ENCODE data around the gene SUMO2. TPM values are rescaled to one million over a fixed set of nuclear protein-coding genes. Genes with fewer than 3 reads are reported as not detected.

Gene SUMO2
- total and polyA plus RNA-seq, 2 experiments from 2014 or later: 139 to 890 TPM

DNA sequence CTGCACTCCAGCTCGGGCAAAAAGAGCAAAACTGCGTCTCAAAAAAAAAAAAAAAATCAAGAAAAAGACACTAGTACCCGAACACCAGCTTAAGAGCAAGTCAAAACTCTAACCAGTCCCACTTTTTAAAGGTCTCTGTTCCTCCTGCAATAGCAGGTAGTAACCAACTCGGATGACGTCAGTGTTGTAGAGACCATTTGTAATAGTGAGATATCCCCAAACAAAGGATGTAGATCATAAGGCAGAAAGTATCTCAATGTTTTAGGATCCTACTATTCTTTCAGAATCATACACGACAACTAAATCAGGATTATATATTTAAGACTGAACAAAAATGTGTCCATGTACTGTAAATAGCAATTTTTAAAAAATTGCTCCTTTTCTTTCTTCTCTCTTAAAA is 30.8 kb downstream of the SUMO2 start:
- DNase-seq (ENCODE audit: low spot score): peak; percentile 35
- TF ChIP-seq STAT1 (IDR thresholded peaks at IDR 0.05; ENCODE audit: unreplicated experiment) (no peak), CTCF (conservative IDR thresholded peaks at IDR 0.05; ENCODE audit: low read depth in 2 of 2) (no peak), EZH2 (IDR thresholded peaks at IDR 0.05; ENCODE audit: low read depth, unreplicated experiment) (no peak), POLR2AphosphoS5 (IDR thresholded peaks at IDR 0.05; ENCODE audit: low read depth) (no peak), CREB1 (CRISPR knock-in tag; IDR thresholded peaks at IDR 0.05; ENCODE audit: low read depth) (no peak), JUNB (IDR thresholded peaks at IDR 0.05; ENCODE audit: unreplicated experiment) (no peak), ZNF114 (CRISPR knock-in tag; IDR thresholded peaks at IDR 0.05) (no peak), ZNF462 (CRISPR knock-in tag; IDR thresholded peaks at IDR 0.05) (no peak), ZNF331 (CRISPR knock-in tag; IDR thresholded peaks at IDR 0.05; ENCODE audit: low read depth) (no peak), NANOG (IDR thresholded peaks at IDR 0.05; ENCODE audit: borderline replicate concordance) (no peak), EZH2phosphoT487 (IDR thresholded peaks at IDR 0.05; ENCODE audit: unreplicated experiment) (no peak)
- TF ChIP-seq, protein P1, sequence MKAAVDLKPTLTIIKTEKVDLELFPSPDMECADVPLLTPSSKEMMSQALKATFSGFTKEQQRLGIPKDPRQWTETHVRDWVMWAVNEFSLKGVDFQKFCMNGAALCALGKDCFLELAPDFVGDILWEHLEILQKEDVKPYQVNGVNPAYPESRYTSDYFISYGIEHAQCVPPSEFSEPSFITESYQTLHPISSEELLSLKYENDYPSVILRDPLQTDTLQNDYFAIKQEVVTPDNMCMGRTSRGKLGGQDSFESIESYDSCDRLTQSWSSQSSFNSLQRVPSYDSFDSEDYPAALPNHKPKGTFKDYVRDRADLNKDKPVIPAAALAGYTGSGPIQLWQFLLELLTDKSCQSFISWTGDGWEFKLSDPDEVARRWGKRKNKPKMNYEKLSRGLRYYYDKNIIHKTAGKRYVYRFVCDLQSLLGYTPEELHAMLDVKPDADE (IDR thresholded peaks at IDR 0.05): no peak
- TF ChIP-seq, protein P2, sequence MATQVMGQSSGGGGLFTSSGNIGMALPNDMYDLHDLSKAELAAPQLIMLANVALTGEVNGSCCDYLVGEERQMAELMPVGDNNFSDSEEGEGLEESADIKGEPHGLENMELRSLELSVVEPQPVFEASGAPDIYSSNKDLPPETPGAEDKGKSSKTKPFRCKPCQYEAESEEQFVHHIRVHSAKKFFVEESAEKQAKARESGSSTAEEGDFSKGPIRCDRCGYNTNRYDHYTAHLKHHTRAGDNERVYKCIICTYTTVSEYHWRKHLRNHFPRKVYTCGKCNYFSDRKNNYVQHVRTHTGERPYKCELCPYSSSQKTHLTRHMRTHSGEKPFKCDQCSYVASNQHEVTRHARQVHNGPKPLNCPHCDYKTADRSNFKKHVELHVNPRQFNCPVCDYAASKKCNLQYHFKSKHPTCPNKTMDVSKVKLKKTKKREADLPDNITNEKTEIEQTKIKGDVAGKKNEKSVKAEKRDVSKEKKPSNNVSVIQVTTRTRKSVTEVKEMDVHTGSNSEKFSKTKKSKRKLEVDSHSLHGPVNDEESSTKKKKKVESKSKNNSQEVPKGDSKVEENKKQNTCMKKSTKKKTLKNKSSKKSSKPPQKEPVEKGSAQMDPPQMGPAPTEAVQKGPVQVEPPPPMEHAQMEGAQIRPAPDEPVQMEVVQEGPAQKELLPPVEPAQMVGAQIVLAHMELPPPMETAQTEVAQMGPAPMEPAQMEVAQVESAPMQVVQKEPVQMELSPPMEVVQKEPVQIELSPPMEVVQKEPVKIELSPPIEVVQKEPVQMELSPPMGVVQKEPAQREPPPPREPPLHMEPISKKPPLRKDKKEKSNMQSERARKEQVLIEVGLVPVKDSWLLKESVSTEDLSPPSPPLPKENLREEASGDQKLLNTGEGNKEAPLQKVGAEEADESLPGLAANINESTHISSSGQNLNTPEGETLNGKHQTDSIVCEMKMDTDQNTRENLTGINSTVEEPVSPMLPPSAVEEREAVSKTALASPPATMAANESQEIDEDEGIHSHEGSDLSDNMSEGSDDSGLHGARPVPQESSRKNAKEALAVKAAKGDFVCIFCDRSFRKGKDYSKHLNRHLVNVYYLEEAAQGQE (IDR thresholded peaks at IDR 0.05; ENCODE audit: unreplicated experiment): no peak
- no peaks in the 10 kb centered on the region for H3K27me3 ChIP-seq (ENCODE audit: insufficient read depth)
- H3K27ac ChIP-seq (ENCODE audit: low read depth): 0 out of 2 replicates have a peak overlapping the region, but pooled peaks have one; percentile 33
- H3K79me2 ChIP-seq (replicated peaks; ENCODE audit: insufficient read depth): peaks cover 73% of the 10 kb centered on the region
- Mint-ChIP-seq H3K4me3 (peak overlapping the region; percentile 93), H3K4me1 (peaks cover 29% of the 10 kb centered on the region), H3K9me3 (peaks cover 2% of the 10 kb centered on the region; the same call in 1 of the 3 replicates), H3K27me3 (ENCODE audit: insufficient read depth, low read depth, poor library complexity) (peaks cover 19% of the 10 kb centered on the region), H3K27ac (peak overlapping the region; percentile 75), H3K36me3 (ENCODE audit: low read depth) (peaks cover 48% of the 10 kb centered on the region)
- peaks cover 27% of the 10 kb centered on the region for H3K4me1 ChIP-seq (ENCODE audit: insufficient read depth)
- peaks cover 22% of the 10 kb centered on the region for H3K36me3 ChIP-seq (ENCODE audit: insufficient read depth)
- no peak for ATAC-seq
- no peaks in the 10 kb centered on the region for H3K9me2 ChIP-seq (ENCODE audit: insufficient read depth)
- H3F3A ChIP-seq (replicated peaks; ENCODE audit: low read depth): peaks cover 33% of the 10 kb centered on the region
- H2AFZ ChIP-seq: no peak overlapping the region
- peaks cover 53% of the 10 kb centered on the region for H4K20me1 ChIP-seq (replicated peaks; ENCODE audit: insufficient read depth)
- peak overlapping the region; percentile 63 for H3K4me3 ChIP-seq
- H3K4me2 ChIP-seq: peak overlapping the region; percentile 79

Data from GM23338 (cell line).